RWPE2 (cell line): Measurements from ENCODE around the gene ELMOD3.

Source experiments
- ATAC-seq: fragments of 200-7000 bp; cut with Tn5 transposase; 3 replicates; pipeline ENCODE4 v1.9.1; 2021; ENCODE audit warnings: low read depth
- DNase-seq: peaks from one replicate; pipeline ENCODE4 v3.0.0-alpha.2; 2020; ENCODE audit warnings: low spot score
- H3K27ac ChIP-seq: fragments of 450-650 bp; 2 replicates; pipeline ENCODE4 v1.5.1; 2017; ENCODE audit warnings: mild to moderate bottlenecking; ENCODE audit not compliant: poor library complexity, severe bottlenecking
- H3K27me3 ChIP-seq: fragments of 250-450 bp; sonication (Bioruptor Pico); 2 replicates; pipeline ENCODE4 v1.5.1; 2021; ENCODE audit warnings: mild to moderate bottlenecking, moderate library complexity; ENCODE audit not compliant: insufficient read depth, poor library complexity, severe bottlenecking
- H3K36me3 ChIP-seq: fragments of 250-450 bp; sonication (Bioruptor Pico); 2 replicates; pipeline ENCODE4 v1.5.1; 2020; ENCODE audit warnings: low read depth, mild to moderate bottlenecking, moderate library complexity
- H3K4me1 ChIP-seq: fragments of 250-450 bp; sonication (Bioruptor Pico); 2 replicates; pipeline ENCODE4 v1.5.1; 2021; ENCODE audit warnings: mild to moderate bottlenecking, moderate library complexity; ENCODE audit not compliant: insufficient read depth, poor library complexity, severe bottlenecking
- H3K4me3 ChIP-seq: fragments of 250-450 bp; sonication (Bioruptor Pico); 2 replicates; pipeline ENCODE4 v1.5.1; 2021; ENCODE audit warnings: mild to moderate bottlenecking, moderate library complexity; ENCODE audit not compliant: severe bottlenecking
- H3K9me3 ChIP-seq: fragments of 250-450 bp; sonication (Bioruptor Pico); 2 replicates; pipeline ENCODE4 v1.5.1; 2021; ENCODE audit warnings: mild to moderate bottlenecking, moderate library complexity; ENCODE audit not compliant: severe bottlenecking
- TF ChIP-seq, protein P1 (sequence below): fragments of 450-650 bp; IDR thresholded peaks from one replicate; pipeline ENCODE4 v1.5.1; 2017; ENCODE audit warnings: mild to moderate bottlenecking, moderate library complexity; ENCODE audit not compliant: poor library complexity, severe bottlenecking

Gene ELMOD3

DNA sequence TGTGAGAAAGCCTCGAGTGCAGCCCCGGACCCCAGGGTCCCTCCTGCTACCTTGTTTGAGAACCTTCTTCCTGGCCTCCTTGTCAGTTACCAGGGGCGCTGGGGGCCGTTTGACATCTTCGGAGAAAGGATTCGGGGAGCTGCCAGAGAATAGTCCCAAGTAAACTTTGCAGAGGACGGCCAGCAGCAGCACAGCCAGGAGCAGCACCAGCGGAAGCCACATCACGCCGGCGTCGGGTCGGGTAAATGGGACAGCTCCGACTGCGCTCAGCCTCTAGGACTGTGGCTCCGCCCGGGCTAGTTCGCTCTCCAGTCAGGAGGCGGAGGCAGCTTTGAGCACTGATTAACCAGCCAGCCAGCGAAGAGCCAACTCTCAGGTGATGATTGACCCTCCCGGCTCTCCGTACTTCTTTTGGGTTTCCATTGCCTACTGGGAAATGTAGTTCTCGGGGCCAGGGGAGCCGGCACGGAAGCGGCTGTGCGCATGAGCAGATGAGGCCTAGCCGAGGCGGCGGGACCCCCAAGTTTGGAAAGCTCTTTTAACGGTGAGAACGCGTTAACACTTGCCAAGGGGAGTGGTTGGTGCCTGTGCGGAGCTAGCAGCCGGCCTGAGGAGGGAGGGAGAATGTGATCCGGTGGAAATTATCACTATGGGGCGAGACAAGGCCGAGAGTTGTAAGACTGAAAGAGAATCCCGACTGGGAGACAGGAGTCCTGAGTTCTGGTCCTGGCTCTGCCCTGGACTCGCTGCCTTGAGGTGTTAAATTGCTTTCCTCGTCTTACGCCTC is at the start of gene ELMOD3, which contains the start of gene RETSAT:
Gene ELMOD3, plus strand, starts transcription at position 484 of the 787 bp plus-strand sequence. CDS start 2,430 bp downstream, outside the sequence.
Gene RETSAT, minus strand, starts transcription at position 243 of the 787 bp plus-strand sequence. Its CDS starts 21 bp downstream, at position 222.
- Histone ChIP-seq H3K4me1 (peaks cover 16% of the 10 kb centered on the region), H3K9me3 (no peaks in the 10 kb centered on the region), H3K4me3 (peak within 1 kb of the TSS; percentile 50), H3K36me3 (peaks cover 43% of the 10 kb centered on the region), H3K27me3 (no peaks in the 10 kb centered on the region), H3K27ac (peak within 1 kb of the TSS; percentile 54)
- ATAC-seq (peak; percentile 97), DNase-seq (peak; percentile 99)
- TF ChIP-seq, protein P1, sequence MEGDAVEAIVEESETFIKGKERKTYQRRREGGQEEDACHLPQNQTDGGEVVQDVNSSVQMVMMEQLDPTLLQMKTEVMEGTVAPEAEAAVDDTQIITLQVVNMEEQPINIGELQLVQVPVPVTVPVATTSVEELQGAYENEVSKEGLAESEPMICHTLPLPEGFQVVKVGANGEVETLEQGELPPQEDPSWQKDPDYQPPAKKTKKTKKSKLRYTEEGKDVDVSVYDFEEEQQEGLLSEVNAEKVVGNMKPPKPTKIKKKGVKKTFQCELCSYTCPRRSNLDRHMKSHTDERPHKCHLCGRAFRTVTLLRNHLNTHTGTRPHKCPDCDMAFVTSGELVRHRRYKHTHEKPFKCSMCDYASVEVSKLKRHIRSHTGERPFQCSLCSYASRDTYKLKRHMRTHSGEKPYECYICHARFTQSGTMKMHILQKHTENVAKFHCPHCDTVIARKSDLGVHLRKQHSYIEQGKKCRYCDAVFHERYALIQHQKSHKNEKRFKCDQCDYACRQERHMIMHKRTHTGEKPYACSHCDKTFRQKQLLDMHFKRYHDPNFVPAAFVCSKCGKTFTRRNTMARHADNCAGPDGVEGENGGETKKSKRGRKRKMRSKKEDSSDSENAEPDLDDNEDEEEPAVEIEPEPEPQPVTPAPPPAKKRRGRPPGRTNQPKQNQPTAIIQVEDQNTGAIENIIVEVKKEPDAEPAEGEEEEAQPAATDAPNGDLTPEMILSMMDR = no peak

DNA sequence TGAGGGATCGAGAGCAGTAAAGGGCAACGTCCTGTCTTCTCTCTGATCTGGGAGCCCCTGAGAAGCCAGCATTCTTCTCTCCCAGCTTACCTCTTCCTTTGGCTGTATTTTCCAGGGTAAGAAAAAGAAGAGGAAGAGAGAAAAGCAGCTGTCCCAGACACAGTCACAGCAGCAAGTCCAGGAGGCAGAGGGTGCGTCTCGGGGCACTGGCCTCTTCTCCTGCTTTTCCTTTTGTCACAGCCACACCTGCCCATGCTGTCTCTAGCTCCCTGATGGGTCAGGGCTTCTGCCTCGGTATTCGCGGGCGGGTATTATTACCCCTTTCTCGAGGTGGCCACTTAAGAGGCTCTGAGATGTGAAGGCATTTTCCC is 47.1 kb upstream of the ELMOD3 start:
- DNase-seq (no peak), ATAC-seq (no peak)
- H3K4me1 ChIP-seq = peaks cover 8% of the 10 kb centered on the region
- H3K36me3 ChIP-seq = peaks cover 50% of the 10 kb centered on the region
- H3K27me3 ChIP-seq = no peaks in the 10 kb centered on the region
- no peak overlapping the region for H3K27ac ChIP-seq
- no peak overlapping the region for H3K4me3 ChIP-seq
- TF ChIP-seq, protein P1 = no peak
- H3K9me3 ChIP-seq = no peaks in the 10 kb centered on the region

DNA sequence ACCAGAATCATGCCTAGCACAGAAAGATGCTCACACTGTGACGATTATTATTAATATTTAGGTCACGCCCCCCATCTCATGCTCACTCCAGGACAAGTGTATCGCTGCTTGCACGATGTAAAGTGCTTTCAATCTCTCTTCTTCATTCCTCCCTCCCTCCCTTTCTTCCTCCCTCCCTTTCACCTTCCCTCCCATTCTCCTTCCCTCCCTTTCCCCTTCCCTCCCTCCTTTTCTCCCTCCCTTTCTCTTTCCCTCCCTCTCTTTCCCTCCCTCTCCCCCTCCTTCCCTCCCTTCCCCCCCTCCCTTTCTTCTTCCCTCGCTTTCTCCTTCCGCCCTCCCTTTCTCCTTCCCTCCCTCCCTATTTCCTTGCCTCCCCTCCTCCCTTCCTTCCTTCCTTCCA is 46.4 kb upstream of the ELMOD3 start:
- TF ChIP-seq, protein P1 = no peak
- Histone ChIP-seq H3K27ac (no peak overlapping the region), H3K36me3 (peaks cover 49% of the 10 kb centered on the region), H3K9me3 (no peaks in the 10 kb centered on the region), H3K27me3 (no peaks in the 10 kb centered on the region), H3K4me3 (no peak overlapping the region), H3K4me1 (peaks cover 15% of the 10 kb centered on the region)
- ATAC-seq (no peak), DNase-seq (no peak)

DNA sequence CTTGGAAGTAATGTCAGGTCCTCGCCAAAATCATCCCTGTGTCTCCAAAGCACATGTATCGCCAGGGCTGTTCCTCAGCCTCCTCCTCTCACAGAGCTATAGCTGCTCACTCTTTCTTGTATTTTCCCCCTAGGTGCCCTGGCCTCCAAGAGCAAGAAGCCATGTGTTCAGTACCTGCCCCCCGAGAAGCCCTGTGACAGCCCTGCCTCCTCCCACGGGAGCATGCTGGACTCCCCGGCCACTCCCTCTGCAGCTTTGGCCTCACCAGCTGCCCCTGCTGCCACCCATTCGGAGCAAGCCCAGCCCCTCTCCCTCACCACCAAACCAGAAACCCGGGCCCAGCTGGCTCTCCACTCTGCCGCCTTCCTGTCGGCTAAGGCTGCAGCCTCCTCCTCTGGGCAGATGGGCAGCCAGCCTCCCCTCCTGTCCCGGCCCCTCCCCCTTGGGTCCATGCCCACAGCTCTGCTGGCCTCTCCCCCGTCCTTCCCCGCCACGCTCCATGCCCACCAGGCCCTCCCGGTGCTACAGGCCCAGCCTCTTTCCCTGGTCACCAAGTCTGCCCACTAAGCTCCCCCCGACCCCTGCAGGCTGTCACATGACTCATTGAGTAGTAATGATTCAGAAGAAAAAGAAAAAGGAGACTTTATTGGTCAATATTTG is 45.5 kb upstream of the ELMOD3 start:
- Histone ChIP-seq H3K9me3 (no peaks in the 10 kb centered on the region), H3K27me3 (no peaks in the 10 kb centered on the region), H3K4me3 (no peak overlapping the region), H3K4me1 (peaks cover 24% of the 10 kb centered on the region), H3K36me3 (peaks cover 49% of the 10 kb centered on the region), H3K27ac (no peak overlapping the region)
- DNase-seq (no peak), ATAC-seq (no peak)
- TF ChIP-seq, protein P1 = no peak
